HG02970 (cell line): ENCODE measurements around the gene LAMA5.

Experiments used
- ATAC-seq: cut with Tn5 transposase; IDR thresholded peaks from one replicate; pipeline ENCODE4 v1.9.1; 2021; ENCODE audit warnings: mild to moderate bottlenecking, moderate library complexity, moderate number of reproducible peaks; ENCODE audit not compliant: unreplicated experiment, low FRiP score

LAMA5 gene

DNA sequence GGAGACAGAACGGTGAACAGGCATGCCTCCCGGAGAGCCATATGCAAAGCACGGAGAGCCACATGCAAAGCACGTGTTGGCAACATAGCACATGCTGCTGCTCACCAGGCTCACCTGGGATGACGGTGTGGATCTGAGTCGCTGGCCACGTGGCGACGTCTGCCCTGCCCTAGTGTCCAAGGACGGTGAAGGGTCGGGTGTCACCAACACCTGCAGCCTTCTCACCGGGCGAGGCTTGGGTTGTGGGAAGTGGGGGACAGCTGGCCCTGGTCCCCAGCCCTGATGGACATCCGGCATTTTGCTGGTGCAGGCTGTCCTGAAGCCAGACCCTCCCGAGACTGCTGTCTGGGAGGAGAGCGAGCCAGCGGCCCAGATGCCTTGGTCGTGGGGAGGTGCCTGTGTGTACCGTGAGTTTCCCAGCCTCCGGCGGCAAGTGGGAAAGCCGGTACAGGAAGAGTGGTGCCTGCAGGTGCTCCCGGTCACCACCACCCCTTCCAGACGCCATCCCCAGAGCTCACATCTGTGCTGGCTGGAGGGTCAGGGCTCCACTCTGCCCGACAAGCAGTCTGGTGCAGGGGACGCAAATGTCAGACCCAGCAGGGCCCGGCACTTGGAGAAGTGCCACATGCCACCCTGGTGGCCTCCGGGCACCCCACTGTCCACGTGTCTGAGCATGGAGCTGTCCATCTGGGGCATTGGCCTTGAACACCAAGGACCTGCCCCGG lies 70.2 kb downstream of the LAMA5 start:
- no peak for ATAC-seq

DNA sequence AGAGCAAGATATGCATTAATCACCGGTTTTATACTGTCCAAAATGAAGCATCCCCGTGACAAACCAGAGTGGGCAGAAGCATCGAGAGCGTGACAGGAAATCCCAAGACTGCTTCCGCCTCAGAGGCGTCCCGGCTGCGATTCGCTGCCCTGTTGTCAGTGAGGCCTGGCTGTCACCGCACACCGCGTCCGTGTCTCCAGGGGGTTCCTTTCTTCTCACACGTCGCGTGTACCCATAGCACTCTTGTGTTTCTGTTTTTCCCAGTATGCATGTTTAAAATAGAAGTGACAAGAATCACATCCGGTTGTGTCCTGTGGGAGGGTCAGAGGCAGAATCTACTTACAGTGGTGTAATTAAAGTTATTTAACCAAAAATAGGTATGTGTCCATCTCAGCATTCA lies 72.6 kb downstream of the LAMA5 start:
- no peak for ATAC-seq

DNA sequence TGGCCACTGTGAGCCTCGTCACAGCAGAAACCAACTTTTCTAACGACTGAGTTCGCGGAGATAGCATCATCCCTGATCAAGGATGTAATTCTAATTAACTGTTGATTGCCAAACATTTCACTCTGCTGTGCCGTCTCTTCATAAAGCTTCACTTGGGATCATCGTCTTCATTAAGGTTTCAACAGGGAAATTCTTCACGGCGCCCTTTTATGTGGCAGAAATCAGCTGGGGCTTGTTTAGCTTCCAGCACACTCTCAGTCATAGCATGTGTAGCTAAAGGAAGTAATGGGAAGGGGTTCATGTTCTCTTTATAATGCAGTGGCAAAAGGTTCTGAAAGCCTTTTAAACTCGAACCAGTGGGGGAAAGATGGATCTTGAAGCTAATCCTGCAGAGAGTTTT lies 73.2 kb downstream of the LAMA5 start:
- no peak for ATAC-seq

DNA sequence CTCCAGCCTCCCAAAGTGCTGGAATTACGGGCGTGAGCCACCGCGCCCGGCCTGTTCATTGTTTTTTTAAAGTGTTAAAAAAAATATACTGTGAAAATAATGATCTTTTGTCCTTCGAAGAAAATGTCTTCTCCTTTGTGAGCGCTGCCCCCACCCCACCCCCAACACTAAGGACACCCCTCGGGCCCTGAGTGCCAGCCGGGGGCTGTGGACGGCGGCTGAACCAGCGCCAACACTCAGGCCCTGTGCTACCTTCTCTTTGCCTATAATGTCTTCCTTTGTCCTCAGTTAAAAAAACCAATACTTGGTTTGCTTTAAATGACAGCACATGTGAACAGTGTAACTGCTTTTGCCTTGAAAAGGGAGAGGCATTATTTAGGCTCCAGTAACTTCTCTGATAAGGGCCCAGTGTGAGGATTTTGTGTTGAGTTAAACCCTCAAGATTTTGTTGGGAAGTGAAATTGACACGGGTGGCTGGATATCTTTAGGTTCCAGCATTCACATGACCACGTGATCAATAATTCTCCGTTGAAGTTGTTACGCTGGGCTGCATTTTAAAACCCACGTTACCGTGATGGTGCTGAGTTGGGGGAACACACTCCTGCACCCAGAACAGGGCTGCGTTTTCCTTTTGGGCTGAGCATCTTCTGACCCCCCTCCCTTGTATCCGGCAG lies 73.9 kb downstream of the LAMA5 start:
- no peak for ATAC-seq

DNA sequence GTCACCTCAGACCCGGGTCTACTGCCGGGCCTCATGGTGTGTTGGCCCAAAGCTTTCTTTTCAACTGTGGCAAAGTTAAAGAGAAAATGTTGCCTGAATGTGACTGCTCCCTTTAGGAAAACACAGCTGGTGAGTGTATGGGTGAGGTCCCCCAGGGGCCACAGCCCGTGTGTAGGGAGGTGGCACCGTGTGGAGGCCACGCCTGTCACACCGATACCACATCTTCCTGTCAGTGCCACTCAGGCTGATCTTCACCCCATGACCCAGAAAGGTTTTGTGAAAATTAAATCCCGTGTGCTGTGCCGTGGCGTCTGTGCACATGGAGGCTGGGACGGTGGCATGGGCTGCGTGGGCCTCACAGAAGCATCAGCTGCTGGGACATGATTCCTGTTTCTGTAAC lies 75.0 kb downstream of the LAMA5 start:
- ATAC-seq = no peak

DNA sequence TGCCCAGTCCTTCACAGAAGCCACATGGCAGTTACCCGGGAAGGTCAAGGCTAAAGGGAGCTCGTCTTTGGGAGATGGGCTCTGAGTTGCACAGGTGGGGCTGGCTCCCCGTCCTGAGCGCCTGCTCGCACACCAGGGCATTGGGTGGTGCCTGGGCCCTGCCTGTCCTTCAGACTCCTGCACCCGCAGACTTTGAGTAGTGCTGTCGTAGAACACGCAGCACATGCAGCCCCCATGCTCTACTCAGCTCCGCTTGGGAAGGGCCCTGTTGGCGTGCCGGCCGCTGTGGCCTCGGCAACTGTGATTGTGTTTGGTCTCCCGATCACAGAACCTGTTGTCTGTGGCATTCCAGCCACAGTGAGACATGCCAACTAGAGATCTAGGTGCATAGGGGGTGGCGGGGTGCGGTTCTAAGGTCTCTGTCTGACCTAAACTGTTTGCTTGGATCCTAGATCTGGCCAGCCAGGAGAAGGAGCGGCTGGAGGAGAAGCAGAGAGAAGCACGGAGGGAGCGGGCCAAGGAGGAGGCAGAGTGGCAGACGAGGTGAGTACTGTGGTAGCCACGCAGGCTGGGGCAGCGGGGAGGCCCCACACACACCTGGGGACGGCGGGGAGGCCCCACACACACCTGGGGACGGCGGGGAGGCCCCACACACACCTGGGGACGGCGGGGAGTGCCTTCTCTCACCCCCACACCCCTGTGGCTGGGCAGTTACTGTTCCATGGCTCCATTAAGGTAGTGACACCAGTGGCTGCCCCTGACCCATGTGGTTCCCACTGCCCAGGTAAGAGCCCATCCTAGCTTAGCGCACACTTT lies 75.7 kb downstream of the LAMA5 start:
- no peak for ATAC-seq

DNA sequence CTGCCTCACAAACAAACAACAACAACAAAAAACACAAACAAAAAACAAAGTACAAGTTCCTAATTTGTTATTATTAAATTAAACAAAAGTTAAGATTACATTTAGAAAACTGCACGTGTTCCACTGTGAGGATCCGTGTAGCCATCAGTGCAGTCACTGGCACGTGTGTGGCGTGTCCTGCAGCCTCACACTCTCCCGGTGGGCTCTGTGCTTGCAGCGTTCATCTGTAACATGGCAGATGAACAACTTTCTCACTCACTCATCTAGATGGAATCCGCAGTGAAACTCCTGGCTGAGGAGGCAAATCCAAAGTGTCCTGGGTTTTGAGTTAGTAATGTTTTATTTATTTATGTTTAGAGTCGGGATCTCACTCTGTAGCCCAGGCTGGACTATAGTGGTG lies 77.2 kb downstream of the LAMA5 start:
- no peak for ATAC-seq

DNA sequence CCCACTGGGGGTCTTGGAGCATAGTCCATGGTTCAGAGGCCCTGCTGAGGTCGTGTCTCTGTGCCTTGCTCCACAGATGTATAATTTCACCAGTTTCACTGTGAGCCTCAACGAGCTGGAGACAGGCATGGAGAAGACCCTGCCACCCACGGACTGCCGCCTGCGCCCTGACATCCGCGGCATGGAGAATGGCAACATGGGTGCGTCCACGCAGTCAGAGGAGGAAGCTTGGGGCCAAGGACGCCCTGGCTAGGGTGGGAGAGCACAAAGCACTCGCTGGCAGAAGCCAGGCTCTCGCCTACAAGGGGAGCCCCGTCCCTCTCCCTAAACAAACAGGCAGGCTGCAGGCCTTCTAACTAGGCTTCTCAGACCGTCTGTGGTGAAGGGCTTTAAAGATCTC lies 78.0 kb downstream of the LAMA5 start:
- ATAC-seq = no peak

DNA sequence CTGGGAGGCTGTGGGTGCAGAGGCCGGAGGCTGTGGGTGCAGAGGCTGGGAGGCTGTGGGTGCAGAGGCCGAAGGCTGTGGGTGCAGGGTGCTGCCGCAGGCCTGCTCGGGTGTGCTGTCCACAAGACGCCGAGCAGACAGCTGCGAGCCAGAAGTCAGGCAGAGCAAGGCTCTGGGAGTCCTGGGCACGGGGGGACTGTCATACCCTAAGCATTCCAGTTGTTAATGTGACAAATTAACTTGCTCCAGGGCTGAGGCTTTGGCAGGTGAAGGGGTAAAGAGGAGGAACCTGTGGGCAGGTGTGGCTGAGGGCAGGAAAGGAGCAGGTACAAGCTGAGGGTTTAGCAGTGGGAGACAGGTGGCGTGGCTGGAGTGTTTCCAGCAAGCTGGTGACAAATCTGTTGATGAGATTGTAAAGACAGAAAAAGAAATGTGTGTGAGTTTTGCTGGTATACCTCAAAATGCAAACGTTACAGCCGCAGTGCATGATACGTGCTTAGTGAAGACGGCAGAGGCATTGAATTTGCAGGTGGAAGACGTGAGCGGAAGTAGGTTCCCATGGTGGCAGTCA lies 78.5 kb downstream of the LAMA5 start:
- ATAC-seq = no peak

DNA sequence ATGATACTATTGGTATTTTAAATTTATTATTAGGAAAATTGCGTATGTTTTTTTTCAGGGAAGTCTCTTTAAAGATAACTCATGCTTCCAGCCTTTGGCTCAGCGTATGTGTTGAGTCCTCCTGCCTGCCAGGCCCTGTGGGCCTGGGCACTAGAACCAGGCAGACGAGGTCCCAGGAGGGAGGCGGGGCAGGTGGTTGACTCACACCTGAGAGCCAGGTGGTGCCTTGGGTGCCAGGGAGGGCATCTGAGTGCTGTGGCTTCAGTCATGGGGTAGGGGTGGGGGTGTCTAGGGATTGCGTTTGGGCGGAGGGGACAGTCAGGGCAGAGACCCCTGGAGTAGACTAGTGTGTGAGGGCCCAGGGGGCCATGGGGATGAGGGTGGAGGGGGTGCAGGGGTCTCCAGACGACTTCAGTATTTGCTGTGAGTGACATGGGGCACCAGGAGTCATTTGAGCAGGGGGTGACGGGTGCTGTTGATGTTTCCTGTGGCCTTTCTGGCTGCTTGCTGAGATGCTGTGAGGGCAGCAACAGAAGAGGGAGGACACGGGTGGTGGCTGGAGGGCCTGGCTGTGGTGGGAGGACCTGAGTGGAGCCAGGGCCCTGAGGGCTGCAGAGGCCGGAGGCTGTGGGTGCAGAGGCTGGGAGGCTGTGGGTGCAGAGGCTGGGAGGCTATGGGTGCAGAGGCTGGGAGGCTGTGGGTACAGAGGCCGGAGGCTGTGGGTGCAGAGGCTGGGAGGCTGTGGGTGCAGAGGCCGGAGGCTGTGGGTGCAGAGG lies 79.2 kb downstream of the LAMA5 start:
- no peak for ATAC-seq

DNA sequence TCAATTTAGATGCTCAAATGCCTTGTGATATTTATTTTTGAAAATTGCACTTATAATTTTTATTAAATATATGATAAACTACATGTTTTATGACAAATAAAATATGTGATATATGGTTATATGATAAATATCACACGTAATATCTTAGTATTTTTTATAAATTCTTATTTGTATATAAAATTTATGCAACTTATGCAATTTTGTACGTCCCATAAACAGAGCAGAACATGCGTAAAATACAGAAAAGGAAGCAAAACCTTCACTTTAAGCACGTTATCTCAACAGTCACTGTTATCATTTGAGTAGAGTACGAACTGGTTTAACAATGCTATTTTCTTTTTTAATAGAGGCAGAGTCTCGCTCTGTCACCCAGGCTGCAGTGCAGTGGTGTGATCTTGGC lies 80.0 kb downstream of the LAMA5 start:
- ATAC-seq = no peak

DNA sequence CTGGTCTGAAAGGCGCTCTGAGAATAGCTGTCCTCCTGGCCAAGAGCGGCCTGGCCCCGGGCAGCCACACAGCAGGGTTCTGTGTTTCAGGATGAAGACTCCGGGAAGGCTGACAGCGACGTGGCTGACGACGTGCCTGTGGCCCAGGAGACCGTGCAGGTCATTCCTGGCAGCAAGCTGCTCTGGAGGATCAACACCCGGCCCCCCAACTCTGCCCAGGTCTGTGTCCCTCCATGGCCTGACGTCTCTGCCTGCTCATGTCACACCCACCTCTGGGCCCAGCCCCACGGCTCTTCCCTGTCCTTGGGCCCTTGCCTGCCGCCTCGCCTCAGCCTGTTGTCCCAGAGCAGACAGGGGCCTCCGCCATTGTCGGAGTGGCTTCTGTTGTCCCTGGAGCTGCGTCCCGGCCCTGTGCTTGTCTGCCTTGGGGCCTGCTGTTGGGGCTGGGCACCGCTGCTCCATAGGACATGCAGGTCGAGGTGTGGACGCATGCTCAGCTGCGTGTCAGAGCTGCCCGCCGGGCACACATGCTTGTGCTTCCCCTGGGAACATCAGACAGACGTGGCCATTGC lies 80.5 kb downstream of the LAMA5 start:
- no peak for ATAC-seq

DNA sequence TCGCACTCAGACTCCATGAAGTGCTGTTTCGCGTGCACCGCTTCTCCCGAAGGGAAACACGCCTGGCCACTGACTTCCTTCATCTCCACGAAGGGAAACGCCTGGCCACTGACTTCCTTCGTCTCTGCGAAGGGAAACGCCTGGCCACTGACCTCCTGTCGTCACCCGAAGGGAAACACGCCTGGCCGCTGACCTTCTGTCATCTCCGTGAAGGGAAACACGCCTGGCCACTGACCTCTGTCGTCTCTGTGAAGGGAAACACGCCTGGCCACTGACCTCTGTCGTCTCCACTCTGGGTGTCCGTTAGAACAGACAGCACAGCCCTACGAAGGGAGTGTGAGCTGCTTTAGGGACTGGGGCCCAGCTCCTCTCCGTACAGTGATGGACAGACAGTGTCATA lies 81.4 kb downstream of the LAMA5 start:
- ATAC-seq = no peak

DNA sequence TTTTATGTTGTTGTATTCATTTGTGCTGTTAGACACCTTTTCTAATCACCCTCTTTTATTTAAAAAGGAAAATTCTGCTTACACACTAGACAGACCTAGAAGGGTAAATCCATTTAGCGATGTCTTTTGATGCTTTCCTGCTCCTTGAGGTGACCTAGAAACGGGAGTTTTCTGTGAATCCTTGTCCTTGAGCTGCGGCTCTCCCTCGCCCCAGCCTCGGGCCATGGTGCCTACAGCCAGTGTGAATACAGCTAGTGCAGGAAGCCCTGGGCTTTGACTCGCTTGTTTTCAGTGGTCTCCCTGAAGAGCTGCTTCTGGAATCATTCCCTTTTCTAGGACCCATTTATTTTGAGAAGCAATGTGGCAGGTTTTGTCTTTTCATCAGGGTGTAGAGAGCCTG lies 82.0 kb downstream of the LAMA5 start:
- ATAC-seq = no peak

DNA sequence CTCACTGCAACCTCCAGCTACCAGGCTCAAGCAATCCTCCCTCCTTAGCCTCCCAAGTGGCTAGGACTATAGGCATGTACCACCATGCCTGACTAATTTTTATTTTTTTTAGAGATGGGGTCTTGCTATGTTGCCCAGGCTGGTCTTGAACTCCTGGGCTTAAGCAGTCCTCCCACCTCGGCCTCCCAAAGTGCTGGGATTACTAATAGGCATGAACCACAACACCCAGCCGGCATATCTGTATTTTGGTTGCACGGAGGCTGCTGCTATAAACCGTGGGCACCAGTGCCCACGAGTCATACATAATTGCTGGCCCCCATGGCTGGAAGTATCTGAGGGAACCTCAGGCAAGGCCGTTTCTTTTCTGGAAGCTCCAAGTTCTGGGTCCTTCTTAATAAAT lies 82.7 kb downstream of the LAMA5 start:
- no peak for ATAC-seq

DNA sequence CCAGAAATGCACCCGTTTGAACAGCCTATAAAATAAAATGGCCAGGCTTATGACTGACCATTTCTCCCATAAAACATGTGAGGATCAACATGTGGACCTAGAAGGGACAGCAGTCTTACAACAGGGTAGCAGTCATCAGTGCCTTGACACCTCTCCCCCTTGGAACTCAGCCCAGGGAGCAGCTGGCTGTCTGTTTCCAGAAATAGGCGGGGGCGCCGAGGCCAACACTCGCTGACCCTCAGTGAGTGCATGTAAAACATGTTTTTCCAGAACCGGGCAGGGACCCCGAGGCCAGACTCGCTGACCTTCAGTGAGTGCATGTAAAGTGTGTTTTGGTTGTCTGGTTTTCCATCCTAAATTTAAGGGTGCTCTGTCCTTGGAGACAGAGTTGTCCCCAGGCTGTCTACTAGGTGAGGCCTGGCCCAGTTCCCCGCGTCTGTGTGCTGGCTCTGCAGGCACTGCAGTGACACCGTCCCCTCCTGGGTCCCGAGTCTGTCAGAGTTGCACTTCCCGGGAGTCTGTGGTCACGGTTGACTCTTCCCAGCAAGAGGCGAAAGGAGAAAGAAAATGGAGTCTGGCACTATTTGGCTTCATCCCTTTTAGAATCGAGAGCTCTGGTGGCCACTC lies 84.1 kb downstream of the LAMA5 start:
- no peak for ATAC-seq

DNA sequence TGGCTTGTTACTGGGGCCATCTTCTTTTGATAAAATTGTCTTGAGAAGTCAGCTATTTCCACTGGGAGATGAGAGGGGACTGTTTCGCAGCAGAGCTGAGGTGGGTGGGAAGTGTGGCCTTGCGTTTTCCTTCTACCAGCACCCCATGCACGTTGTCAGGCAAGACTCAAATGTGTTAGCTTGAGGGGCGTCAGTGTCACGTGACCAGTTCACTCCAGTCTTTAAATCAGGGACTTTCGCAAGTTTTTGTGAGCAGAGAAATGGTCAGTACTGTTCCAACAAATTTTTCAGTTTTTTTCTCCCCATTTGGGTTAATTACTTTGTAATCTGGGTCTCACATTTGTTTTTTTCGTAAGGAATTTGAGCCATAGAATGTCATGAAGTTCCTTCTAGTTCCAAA lies 85.0 kb downstream of the LAMA5 start:
- ATAC-seq = no peak

DNA sequence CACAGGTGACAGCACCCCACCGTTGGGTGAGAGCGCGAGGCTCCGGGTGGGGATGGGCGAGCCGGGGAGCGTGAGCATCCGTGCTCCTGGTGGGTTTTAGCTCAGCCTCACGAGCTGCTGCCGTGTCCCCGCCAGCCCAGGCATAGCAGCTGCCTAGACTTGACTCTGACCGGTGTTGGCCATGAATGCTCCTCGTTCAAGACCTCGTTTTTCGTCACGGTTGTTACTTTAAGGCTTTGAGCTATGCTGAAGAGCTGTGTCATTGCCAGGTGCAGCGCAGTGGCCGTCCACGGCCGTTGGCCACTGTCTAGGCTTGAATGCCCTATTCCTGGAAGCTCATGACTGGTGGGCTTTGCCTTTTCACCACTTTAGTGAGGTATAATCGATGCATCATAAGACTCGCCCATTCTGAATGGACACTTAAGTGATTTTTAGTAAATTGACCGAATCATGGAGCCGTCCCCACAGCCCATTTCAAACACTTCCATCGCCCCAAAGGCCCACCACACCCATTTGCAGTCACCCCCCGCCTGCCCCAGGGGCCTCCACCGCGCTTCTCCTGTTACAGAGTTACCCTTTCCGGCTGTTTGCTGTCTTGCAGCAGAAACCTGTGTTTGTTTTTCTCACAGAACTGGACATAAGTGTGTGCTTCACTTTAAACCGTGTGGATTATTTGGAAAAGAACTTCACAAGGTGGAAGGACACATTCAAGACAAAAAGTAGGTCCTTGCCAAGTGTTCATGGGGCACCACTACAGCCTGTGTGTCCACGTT lies 85.8 kb downstream of the LAMA5 start:
- ATAC-seq = no peak

DNA sequence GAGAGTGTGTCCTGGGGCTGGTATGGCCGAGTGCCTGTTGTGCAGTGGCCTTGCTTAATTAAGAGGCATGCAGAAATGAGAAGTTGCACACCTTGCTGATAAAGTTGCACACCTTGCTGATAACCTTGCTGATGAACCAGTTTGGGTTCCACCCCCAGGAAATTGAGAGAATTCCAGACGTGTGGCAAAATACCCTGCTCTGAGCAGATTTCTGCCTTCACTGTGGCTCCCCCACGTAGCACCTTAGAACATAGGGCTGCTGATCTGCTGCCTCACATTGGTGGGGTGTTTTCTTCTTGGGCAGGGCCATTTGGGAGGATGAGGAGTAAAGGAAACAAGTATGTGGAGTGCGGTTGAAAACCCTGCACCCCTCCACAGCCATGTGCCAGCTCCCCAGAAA lies 86.8 kb downstream of the LAMA5 start:
- ATAC-seq = no peak
